CD4-positive, alpha-beta T cell treated with Interleukin-4 for 4 hours (primary cell): ENCODE results near the gene PPP1CB.
A peak's percentile ranks its signal among the peaks of the same experiment; 100 is the strongest.
"Not testable (repeated sequence)": the region's sequence is repeated elsewhere in the genome, so short reads cannot be mapped to it uniquely, and the experiment has no call there.

Experiments used
- DNase-seq: peaks from one replicate; pipeline ENCODE4 v3.0.0-alpha.2; 2020

Gene PPP1CB

GRCh38 chr2:28751252-28751955, at the start of gene PPP1CB:
Gene PPP1CB (plus strand): TSS chr2:28751830. CDS start chr2:28752125, 295 bp downstream.
- peak; percentile 97 for DNase-seq

GRCh38 chr2:28702415-28702861, 49.2 kb upstream of the PPP1CB start:
- DNase-seq: no peak

GRCh38 chr2:28702878-28703277, 48.8 kb upstream of the PPP1CB start:
- DNase-seq: no peak

GRCh38 chr2:28704621-28705020, 47.0 kb upstream of the PPP1CB start:
- no peak for DNase-seq

GRCh38 chr2:28705751-28706440, 45.7 kb upstream of the PPP1CB start:
- no peak for DNase-seq

- no peak for DNase-seq
These were observed 44.0 kb upstream of the PPP1CB start for GRCh38 chr2:28707592-28707991.

- no peak for DNase-seq
These were observed 42.5 kb upstream of the PPP1CB start for GRCh38 chr2:28709101-28709500.

GRCh38 chr2:28710545-28710944, 41.1 kb upstream of the PPP1CB start:
- no peak for DNase-seq

- no peak for DNase-seq
These were observed 37.9 kb upstream of the PPP1CB start for GRCh38 chr2:28713577-28714298.

GRCh38 chr2:28716265-28716865, 35.3 kb upstream of the PPP1CB start:
- peak; percentile 29 for DNase-seq

GRCh38 chr2:28717339-28717758, 34.3 kb upstream of the PPP1CB start:
- peak; percentile 11 for DNase-seq

- DNase-seq: no peak
These were observed 31.3 kb upstream of the PPP1CB start for GRCh38 chr2:28720345-28720744.

GRCh38 chr2:28721601-28722191, 29.9 kb upstream of the PPP1CB start:
- DNase-seq: no peak

GRCh38 chr2:28725021-28725711, 26.5 kb upstream of the PPP1CB start:
- DNase-seq: no peak

GRCh38 chr2:28726177-28726576, 25.5 kb upstream of the PPP1CB start:
- no peak for DNase-seq

- DNase-seq: no peak
These were observed 21.9 kb upstream of the PPP1CB start for GRCh38 chr2:28729698-28730097.

GRCh38 chr2:28730641-28731146, 20.9 kb upstream of the PPP1CB start:
- DNase-seq: no peak

GRCh38 chr2:28735511-28735910, 16.1 kb upstream of the PPP1CB start:
- no peak for DNase-seq

- DNase-seq: no peak
These were observed 15.6 kb upstream of the PPP1CB start for GRCh38 chr2:28736034-28736433.

GRCh38 chr2:28737655-28738054, 14.0 kb upstream of the PPP1CB start:
- no peak for DNase-seq

- DNase-seq: not testable (repeated sequence)
These were observed 9.0 kb upstream of the PPP1CB start for GRCh38 chr2:28742619-28743018.

- no peak for DNase-seq
These were observed 6.4 kb upstream of the PPP1CB start for GRCh38 chr2:28745225-28745624.
